HG02798 (cell line): Measurements from ENCODE around the gene TNS4.

Experiments
- ATAC-seq: cut with Tn5 transposase; IDR thresholded peaks from one replicate; pipeline ENCODE4 v1.9.1; 2021; ENCODE audit warnings: mild to moderate bottlenecking; ENCODE audit not compliant: unreplicated experiment, poor library complexity

Gene TNS4

DNA sequence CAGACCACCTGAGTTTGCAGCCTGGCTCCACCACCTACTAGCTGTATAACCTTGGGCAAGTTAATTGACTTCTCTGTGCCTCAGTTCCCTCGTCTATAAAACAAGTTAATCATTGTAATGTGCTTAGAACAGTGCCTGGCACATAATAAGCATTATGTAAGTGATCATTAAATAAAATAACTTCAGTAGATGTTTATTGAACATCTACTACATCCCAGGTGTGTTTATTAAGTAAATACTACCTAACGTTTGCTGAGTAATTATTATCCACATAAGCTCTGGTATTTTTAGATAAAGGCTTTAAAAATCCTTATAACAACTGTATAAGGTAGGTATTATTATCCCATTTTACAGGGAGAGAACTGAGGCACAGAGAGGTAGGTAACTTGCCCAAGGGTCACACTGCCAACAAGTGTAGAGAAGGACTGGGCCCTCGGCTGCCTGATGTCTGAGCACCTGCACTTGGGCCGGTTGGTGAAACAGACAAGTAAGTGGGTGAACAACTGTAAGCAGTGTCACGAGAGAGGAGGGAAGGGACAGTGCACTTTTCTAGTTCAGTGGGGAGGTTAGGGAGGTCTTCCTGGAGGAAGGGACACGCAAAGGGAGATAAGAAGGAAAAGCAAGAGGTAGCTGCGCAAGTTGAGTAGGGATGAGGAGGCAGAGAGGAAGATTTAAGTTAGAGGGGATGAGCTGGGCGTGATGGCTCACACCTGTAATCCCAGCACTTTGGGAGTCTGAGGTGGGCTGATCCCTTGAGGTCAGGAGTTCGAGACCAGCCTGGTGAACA lies 4.6 kb downstream of the TNS4 start:
- ATAC-seq, result no peak

DNA sequence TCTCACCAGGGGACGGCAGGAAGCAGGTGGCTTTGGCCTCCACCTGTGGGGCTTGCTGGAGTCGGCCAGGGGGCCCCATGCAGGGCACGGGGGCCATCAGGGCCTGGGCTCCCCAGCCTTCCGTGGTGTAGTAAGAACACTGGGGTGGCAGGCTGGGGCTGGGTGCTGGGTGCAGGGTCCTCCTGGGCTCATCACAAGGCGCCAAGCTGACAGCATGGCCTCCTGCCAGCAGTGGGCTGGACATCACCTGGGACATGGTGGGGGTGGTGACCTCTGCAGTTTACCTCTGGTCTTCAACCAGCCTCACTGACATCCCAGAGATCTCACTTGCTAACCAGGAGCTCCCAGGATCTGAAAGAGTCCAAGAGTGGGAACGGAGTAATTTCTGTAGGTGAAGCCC lies 5.3 kb downstream of the TNS4 start:
- ATAC-seq, result no peak

GRCh38 chr17:40495140-40495539 lies 6.3 kb downstream of the TNS4 start:
- ATAC-seq, result no peak

DNA sequence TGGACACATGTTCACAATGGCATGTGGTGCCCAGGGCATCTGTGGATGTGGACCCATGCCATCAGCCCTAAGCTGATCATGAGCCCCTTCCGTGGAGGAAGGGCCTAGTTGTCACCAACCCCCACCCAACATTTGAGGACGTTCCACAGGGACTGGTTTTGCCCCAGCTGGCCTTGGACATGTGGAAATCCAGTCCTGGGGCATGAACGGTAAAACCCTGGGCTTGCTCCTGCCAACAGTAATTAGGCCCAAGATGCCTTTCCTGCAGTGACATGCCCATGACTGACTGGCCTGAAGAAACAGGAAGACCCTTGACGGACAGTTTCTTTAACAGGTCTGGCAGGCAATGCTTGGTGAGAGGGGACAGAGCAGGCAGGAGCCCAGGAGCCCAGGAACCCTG lies 7.7 kb downstream of the TNS4 start:
- no peak for ATAC-seq

DNA sequence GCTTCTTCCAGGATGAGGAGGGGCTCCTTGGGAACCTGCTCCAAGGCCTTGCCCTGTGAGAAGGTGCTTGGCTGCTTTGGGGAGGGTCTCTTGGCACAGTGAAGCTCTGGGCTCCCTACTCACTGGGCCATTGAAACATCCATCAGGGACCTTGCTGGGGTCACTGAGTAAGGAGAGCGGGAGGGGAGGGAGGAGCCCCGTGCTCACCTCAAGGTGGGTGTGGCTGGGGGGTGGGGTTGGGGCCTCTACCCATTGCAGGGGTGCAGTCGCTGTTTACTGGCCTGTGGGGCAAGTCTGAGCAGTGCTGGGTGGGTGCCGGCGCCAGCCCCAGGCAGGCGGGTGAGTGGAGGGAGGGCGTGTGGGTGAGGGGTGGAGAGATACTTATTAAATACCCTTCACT lies 9.9 kb downstream of the TNS4 start:
- no peak for ATAC-seq

- no peak for ATAC-seq
Observed at GRCh38 chr17:40490982-40491381, 10.4 kb downstream of the TNS4 start.

GRCh38 chr17:40490289-40490853 lies 11.1 kb downstream of the TNS4 start:
- no peak for ATAC-seq

GRCh38 chr17:40487371-40488020 lies 13.9 kb downstream of the TNS4 start:
- no peak for ATAC-seq

DNA sequence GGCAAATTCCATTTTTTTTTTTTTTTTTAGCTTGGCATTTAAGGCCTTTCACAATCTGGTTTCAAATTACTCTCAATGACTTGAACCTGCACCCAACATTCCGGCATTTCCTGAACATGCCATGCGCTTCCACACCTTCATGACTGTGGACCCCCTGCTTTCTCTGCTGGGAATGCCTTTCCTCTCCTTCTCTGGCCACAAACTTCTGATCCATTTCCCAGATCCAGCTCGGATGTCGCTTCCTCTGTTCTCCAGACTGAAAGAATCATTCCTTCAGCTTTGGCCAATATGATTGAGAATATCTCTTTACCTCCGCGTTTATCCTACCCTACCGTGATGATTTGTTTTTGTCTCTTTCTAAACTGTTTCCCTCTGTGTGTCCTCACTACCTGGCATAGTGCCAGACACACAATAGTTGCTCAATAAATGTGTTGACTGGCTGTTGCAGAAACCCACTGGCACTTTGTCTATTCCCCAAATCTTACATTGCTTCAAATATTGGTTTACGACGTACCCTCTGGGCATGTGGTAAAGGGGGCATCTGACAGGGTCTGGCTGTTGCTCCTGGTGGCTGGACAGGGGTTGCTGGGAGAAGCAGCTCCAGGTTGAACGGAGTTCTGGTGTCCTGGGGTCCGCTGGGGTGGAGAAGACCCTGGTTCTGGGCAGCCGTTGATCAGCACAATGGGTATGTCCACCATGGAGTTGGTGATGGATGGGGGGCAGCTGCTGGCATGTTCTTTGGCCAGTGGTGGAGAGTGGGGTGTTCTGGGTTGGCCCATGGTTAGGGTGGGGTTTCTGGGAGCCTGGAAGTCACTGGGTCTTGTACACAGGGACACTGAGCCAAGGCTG lies 14.7 kb downstream of the TNS4 start:
- no peak for ATAC-seq

- no peak for ATAC-seq
Observed at GRCh38 chr17:40485851-40486521, 15.4 kb downstream of the TNS4 start.

DNA sequence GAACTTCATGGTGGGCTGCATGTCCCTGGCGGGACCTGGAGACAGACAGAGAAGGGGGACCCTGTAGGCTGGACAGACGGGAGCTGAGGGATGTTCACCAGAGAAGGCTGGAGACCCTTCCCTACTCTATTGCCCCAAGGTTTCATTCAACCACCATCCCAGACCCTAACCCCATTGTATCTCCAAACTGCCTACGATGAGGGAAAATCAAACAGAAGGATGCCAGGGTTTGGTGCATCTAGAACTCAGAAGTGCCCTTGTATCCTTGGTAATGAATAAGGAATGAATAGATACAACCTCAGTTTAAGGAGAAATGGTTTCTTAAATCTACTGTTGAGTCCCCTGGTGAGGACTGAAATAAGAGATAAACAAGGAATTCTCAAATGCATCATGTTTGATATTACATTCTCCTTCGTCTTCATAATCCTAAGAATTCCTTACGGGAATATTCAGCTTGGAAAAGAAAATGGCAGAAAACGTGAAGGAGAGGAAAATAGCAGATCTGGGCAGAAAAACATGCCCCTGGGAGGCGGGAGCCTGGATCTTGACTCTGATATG lies 16.4 kb downstream of the TNS4 start:
- ATAC-seq, result no peak

GRCh38 chr17:40484285-40484972 lies 17.0 kb downstream of the TNS4 start:
- ATAC-seq, result no peak

DNA sequence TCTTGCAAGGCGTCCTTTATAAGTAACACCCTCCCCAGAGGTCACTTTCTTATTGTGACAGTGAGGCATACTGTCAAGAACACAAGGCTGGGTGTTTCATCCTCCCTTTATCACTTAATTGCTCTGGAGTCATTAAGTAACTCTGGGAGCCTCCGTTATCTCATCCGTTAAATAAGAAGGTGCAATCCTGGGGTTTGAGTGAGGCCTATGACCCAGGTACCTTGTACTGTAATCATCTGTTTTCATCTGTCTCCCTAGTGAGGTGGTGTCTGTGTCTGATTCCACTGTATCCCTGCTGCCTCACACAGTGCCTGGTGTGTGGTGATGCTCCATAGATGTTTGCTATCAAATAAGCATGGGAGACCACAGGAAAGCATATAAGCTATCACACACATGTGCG lies 17.7 kb downstream of the TNS4 start:
- ATAC-seq, result no peak

- no peak for ATAC-seq
Observed at GRCh38 chr17:40482722-40483121, 18.7 kb downstream of the TNS4 start.

- no peak for ATAC-seq
Observed at GRCh38 chr17:40481106-40481505, 20.3 kb downstream of the TNS4 start.

DNA sequence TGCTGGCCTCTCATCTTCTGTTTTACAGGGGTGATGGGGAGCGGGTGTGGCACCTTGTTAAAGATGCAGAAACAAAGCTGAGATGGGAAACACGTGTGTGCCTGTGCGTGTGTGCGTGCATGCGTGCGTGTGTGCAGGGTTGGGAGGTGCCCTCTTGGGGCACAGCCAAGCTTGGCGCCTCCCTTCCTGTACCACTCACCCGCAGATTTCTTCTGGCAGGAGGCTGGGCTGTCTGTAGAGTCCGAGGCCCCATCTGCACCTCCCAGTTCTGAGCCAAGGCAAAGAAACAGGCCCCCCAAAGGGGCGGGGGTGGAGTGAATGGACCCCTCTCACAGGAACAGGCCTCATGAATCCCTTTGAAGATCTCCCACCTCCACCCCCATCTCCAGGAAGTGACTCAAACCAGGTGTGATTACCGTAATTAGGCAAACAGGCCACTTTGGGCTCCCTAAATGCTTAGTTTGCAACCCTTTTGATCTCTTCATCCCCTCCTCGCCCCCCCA lies 20.9 kb downstream of the TNS4 start:
- no peak for ATAC-seq

- ATAC-seq, result no peak
Observed at GRCh38 chr17:40479754-40480480, 21.5 kb downstream of the TNS4 start.

DNA sequence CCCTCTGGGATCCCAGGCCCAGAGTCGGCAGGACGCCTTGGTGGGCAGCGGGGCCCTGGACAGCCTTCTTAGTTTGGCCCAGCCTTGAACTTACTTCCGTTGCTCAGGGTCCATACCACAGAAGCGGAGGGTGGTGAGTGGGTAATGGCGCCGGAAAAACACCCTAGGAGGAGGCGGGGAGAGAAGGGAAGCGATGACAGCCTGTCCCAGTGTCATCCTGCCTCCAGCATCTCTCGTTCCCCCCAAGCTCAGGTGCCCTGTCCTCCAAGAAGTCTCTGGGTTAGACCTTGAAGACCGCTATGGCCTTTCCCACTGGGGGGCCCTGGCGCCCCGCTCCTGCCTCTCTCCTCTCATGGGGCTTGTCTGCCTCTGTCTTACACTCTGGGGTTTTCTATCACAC lies 22.9 kb downstream of the TNS4 start:
- no peak for ATAC-seq

- no peak for ATAC-seq
Observed at GRCh38 chr17:40477796-40478195, 23.6 kb downstream of the TNS4 start.
